ENCODE measurements around the gene TOMM34.

Gene TOMM34

DNA sequence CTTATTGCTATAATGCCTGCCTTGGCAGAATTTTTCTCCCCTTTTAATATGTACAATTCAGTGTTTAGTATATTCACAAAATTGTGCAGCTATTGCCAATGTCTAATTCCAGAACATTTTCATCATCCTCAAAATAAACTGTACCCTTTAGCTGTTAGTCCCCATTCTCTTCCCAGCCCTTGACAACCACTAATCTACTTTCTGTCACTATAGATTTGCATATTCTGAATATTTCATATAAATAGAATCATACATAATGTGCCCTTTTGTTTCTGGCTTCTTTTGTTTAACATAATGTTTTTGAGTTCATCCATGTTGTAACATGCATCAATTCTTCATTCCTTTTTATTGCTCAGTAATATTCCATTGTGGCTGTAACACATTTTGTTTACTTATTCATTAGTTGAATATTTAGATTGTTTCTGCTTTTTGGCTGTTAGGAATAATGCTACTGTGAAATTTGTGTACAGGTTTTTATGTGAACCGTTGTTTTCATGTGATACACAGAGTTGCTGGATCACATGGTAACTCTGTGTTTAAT lies 28.5 kb upstream of the TOMM34 start:
- H3K4me3 ChIP-seq (ENCODE audit: low read depth, low read length), result no peak overlapping the region
- no peak for DNase-seq (ENCODE audit: low read depth)
- TF ChIP-seq, protein P1, sequence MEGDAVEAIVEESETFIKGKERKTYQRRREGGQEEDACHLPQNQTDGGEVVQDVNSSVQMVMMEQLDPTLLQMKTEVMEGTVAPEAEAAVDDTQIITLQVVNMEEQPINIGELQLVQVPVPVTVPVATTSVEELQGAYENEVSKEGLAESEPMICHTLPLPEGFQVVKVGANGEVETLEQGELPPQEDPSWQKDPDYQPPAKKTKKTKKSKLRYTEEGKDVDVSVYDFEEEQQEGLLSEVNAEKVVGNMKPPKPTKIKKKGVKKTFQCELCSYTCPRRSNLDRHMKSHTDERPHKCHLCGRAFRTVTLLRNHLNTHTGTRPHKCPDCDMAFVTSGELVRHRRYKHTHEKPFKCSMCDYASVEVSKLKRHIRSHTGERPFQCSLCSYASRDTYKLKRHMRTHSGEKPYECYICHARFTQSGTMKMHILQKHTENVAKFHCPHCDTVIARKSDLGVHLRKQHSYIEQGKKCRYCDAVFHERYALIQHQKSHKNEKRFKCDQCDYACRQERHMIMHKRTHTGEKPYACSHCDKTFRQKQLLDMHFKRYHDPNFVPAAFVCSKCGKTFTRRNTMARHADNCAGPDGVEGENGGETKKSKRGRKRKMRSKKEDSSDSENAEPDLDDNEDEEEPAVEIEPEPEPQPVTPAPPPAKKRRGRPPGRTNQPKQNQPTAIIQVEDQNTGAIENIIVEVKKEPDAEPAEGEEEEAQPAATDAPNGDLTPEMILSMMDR (IDR thresholded peaks at IDR 0.05; ENCODE audit: low read depth, low read length, missing control alignments), result no peak

- TF ChIP-seq, protein P1 (IDR thresholded peaks at IDR 0.05; ENCODE audit: low read depth, low read length, missing control alignments), result no peak
- DNase-seq (ENCODE audit: low read depth), result no peak
- no peak overlapping the region for H3K4me3 ChIP-seq (ENCODE audit: low read depth, low read length)
Measured at GRCh38 chr20:44983093-44983674, 23.0 kb upstream of the TOMM34 start.

DNA sequence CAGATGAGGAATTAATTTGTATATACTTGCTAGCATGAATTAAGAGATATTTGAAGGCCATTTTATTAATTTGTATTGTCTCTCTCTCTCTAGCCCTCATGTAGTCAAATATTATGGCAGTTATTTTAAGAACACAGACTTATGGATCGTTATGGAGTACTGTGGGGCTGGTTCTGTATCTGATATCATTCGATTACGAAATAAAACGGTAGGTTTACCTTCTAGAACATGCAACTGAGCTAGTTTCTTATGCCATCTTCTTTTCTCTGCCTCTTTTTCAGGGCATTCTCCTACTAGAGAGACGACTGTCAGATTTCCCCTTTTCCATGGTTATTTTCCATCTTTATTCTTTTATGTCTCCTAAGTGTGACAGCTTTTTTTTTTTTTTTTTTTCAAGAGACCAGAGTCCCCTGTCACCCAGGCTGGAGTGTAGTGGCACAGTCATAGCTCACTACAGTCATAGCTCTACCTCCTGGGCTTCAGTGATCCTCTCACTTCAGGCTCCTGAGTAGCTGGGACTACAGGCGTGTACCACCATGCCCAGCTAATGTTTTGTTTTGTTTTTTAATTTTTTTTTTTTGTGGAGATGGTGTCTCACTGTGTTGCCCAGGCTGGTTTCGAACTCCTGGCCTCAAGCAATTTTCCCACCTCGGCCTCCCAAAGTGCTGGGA lies 21.7 kb upstream of the TOMM34 start:
- TF ChIP-seq, protein P1 (IDR thresholded peaks at IDR 0.05; ENCODE audit: low read depth, low read length, missing control alignments), result no peak
- no peak for DNase-seq (ENCODE audit: low read depth)
- H3K4me3 ChIP-seq (ENCODE audit: low read depth, low read length), result no peak overlapping the region

DNA sequence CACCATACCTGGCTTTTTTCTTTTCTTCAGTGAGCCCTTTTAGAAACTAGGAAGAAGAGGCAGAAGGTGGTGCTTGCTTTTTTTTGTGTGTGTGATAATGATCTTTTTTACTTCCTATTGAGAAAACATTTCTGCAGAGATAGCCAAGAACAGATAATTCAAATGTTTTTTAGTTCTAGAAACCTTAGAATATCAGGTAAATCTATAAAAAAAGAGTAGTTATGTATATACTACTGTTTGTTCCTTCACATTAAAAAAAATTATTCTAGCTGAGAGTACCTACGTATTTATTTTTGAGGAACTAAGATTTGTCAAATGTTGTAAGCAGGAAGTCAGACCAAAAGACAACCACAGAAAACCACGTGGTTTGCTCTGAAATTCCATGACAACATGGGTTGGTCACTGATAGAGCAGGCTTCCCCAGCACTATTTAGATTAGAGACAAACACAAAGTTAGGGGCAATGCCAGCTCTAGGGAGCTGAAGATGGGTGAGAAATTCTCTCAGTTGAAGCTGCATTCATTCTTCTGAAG lies 19.0 kb upstream of the TOMM34 start:
- TF ChIP-seq, protein P1 (IDR thresholded peaks at IDR 0.05; ENCODE audit: low read depth, low read length, missing control alignments), result no peak
- peak; percentile 84 for DNase-seq (ENCODE audit: low read depth)
- H3K4me3 ChIP-seq (ENCODE audit: low read depth, low read length), result no peak overlapping the region

- no peak for DNase-seq (ENCODE audit: low read depth)
- TF ChIP-seq, protein P1 (IDR thresholded peaks at IDR 0.05; ENCODE audit: low read depth, low read length, missing control alignments), result no peak
- no peak overlapping the region for H3K4me3 ChIP-seq (ENCODE audit: low read depth, low read length)
Measured at GRCh38 chr20:44976698-44977097, 16.5 kb upstream of the TOMM34 start.

GRCh38 chr20:44973053-44973452 lies 12.9 kb upstream of the TOMM34 start:
- DNase-seq (ENCODE audit: low read depth), result no peak
- TF ChIP-seq, protein P1 (IDR thresholded peaks at IDR 0.05; ENCODE audit: low read depth, low read length, missing control alignments), result no peak
- no peak overlapping the region for H3K4me3 ChIP-seq (ENCODE audit: low read depth, low read length)
